Left ventricle myocardium inferior (tissue), 1 donor: ENCODE data around the gene PPIP5K2. TPM values are rescaled to one million over a fixed set of nuclear protein-coding genes. Genes with fewer than 3 reads are reported as not detected.
A peak's percentile ranks its signal among the peaks of the same experiment; 100 is the strongest.

ENCODE experiments used
- DNase-seq: peaks from one replicate; pipeline ENCODE4 v3.0.0-alpha.2; 2020
- H3K27ac ChIP-seq: fragments of 200-600 bp; replicated peaks from 2 replicates; pipeline ENCODE4 v1.8.0; 2021
- H3K27me3 ChIP-seq: fragments of 200-600 bp; 2 replicates; pipeline ENCODE4 v1.8.0; 2021; ENCODE audit warnings: low read depth
- H3K36me3 ChIP-seq: fragments of 200-600 bp; 2 replicates; pipeline ENCODE4 v1.8.0; 2021
- H3K4me1 ChIP-seq: fragments of 200-600 bp; 2 replicates; pipeline ENCODE4 v1.8.0; 2021
- H3K4me3 ChIP-seq: fragments of 200-600 bp; 2 replicates; pipeline ENCODE4 v1.8.0; 2021; ENCODE audit warnings: mild to moderate bottlenecking, moderate library complexity
- H3K9me3 ChIP-seq: fragments of 200-600 bp; replicated peaks from 2 replicates; pipeline ENCODE4 v1.8.0; 2021
- CTCF ChIP-seq: fragments of 200-600 bp; IDR thresholded peaks from 2 replicates; pipeline ENCODE4 v1.8.0; 2021; ENCODE audit warnings: antibody characterized with exemption, mild to moderate bottlenecking, borderline replicate concordance
- intact Hi-C: fragments of 100-400 bp; cut with micrococcal nuclease; formaldehyde crosslinking; loops from one replicate; pipeline ENCODE4 v1.11.0; 2022
- total RNA-seq: library from RNA; stranded (reverse); fragmentation: NEBNext Ultra II Directional; extraction: Animal tissue kit (Norgen Biotek cat#: 25700); gene quantifications from one replicate; pipeline ENCODE4 v1.2.1, GENCODE V29; 2021
- donor health status: DM: no; HTN: yes; CAD: no; lungs with severe emphysema.

PPIP5K2 gene
- total RNA-seq, 1 donor from 2014 or later = 28.5 TPM

- peak; percentile 49 for TF ChIP-seq CTCF
- Histone ChIP-seq H3K36me3 (no peaks in the 10 kb centered on the region), H3K27me3 (no peaks in the 10 kb centered on the region), H3K27ac (no peak overlapping the region), H3K4me3 (no peak overlapping the region), H3K9me3 (no peaks in the 10 kb centered on the region), H3K4me1 (peaks cover 32% of the 10 kb centered on the region)
- DNase-seq = no peak
- intact Hi-C loops = no loop called here
Observed at GRCh38 chr5:103256178-103256577, 136.1 kb downstream of the PPIP5K2 start.

DNA sequence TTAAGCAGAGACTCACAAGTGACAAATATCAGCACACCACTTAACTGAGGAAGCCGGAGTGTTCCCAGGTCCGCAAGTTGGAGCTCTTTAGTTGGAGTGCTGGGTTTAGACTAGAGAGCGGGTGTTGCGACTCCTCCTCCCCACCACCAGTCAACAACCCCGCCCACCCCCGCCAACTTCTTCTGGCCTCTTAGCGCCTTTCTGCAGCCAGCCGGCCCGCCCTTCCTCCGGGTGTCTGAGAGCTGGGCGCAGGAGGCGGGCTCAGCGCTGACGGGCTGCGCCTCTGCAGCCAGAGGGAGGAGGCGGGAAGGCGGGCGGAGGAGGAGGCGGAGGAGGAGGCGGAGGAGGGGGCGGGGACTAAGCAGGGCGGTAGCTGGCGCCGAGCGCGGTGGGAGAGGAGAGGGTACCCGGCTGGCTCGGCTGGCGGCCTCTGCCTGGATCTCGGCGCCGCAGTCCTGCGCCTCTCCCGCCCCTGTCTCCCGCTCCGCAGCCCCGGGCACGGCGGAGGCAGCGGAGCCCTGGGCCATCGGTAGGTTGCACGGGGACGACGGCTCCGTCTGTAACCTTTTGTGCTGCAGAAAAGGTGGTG is 138.4 kb downstream of the PPIP5K2 start, which contains the start of gene MACIR:
Gene MACIR (plus strand): TSS at position 396 of the 589 bp plus-strand sequence. CDS start 17,157 bp downstream, outside the sequence.
- Histone ChIP-seq H3K9me3 (no peaks in the 10 kb centered on the region), H3K4me1 (peaks cover 49% of the 10 kb centered on the region), H3K27ac (peak within 1 kb of the TSS; percentile 92), H3K4me3 (peak within 1 kb of the TSS; percentile 96), H3K27me3 (no peaks in the 10 kb centered on the region), H3K36me3 (no peaks in the 10 kb centered on the region)
- peak; percentile 36 for TF ChIP-seq CTCF
- DNase-seq = peak; percentile 98
- intact Hi-C loops = no loop called here

DNA sequence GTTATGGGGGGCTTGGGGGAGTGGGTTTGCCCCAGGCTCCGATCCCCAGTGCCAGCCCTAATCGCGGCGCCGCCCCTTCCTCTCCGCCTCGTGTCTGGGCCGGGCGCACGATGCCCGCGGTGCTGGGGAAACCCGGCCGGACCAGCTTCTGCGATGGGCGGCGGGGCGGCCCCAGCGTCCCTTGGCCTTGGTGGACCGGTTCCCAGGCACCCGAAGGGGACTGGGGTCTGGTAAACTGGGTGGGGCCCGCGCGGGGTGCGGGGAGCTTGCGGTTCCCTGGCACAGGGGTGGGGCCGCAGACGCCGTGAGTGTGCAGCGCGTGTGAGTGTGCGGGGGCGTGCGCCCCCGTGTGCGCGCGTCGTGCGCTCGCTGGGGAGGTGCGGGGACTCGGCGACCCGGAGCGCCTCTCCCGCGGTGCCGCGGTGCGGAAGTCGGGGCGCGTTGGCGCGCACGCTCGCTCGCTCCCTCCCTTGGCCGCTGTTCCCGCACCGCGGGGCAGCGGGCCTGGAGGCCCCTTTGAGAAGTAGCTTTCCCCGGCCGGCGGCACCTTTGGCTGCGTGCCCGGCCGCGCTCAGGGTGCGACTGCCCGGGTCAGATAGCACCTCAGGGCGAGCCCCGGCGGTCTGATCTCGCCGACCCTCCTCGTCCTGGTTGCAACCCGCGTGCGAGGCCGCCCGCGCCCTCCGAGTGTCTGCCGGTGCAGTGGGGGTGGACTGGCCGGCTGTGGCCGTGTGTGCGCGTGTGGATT is 139.0 kb downstream of the PPIP5K2 start:
- H3K27ac ChIP-seq = peak overlapping the region; percentile 92
- peak; percentile 57 for DNase-seq
- intact Hi-C loops = no loop called here

DNA sequence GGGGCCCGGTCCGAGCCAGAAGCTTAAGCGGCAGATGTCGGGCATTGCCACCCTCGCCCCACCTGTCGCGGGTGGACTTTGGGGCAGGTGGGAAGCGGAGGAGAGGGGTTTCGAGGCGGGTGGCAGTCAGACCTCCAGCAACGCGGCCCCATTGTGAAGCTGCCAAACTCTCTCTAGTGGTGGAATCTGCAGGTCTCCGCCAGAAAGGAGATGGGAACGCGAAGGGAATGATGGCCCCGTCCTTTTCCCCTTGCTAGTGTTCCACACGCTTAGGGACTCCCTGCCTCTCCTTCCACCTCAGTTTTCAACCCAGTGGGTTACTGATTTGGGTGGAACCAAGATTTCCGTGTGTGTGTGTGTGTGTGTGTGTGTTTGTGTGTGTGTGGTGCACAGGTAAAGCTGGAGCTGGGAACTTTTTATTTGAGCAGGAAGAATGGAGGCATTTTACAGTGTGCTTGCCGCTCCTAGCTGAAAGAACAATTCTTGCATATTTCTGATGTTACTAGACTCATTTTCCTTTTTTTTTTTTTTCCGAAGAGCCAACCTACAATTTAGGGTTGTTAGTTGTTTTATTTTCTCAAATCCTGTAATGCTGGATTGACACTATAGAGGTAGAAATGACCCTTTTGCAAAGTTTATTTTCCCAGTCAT is 139.7 kb downstream of the PPIP5K2 start:
- DNase-seq = no peak
- H3K27me3 ChIP-seq = no peaks in the 10 kb centered on the region
- no peaks in the 10 kb centered on the region for H3K36me3 ChIP-seq
- no peaks in the 10 kb centered on the region for H3K9me3 ChIP-seq
- H3K27ac ChIP-seq = peak overlapping the region; percentile 92
- no peak for TF ChIP-seq CTCF
- peak overlapping the region; percentile 96 for H3K4me3 ChIP-seq
- H3K4me1 ChIP-seq = peaks cover 49% of the 10 kb centered on the region
- intact Hi-C loops = no loop called here

More for the DNA sequence above, 139.0 kb downstream of the PPIP5K2 start:
- TF ChIP-seq CTCF = no peak
- Histone ChIP-seq H3K9me3 (no peaks in the 10 kb centered on the region), H3K36me3 (no peaks in the 10 kb centered on the region), H3K4me3 (peak overlapping the region; percentile 96), H3K27me3 (no peaks in the 10 kb centered on the region), H3K4me1 (peaks cover 49% of the 10 kb centered on the region)

GRCh38 chr5:103260951-103261350 is 140.8 kb downstream of the PPIP5K2 start:
- peaks cover 49% of the 10 kb centered on the region for H3K4me1 ChIP-seq
- intact Hi-C loops = no loop called here
- H3K4me3 ChIP-seq = peak overlapping the region; percentile 96
- no peak for TF ChIP-seq CTCF
- H3K27me3 ChIP-seq = no peaks in the 10 kb centered on the region
- DNase-seq = no peak
- no peaks in the 10 kb centered on the region for H3K36me3 ChIP-seq
- no peaks in the 10 kb centered on the region for H3K9me3 ChIP-seq
- H3K27ac ChIP-seq = no peak overlapping the region

Other genes with a start within 250 kb of the PPIP5K2 start
- 14.1 TPM for gene GIN1, start 163 bp upstream of the PPIP5K2 start, total RNA-seq
- gene MACIR, start 138.5 kb downstream of the PPIP5K2 start, total RNA-seq = 5.5 TPM